Measurements from ENCODE around the gene ZBTB47.

Gene ZBTB47

DNA sequence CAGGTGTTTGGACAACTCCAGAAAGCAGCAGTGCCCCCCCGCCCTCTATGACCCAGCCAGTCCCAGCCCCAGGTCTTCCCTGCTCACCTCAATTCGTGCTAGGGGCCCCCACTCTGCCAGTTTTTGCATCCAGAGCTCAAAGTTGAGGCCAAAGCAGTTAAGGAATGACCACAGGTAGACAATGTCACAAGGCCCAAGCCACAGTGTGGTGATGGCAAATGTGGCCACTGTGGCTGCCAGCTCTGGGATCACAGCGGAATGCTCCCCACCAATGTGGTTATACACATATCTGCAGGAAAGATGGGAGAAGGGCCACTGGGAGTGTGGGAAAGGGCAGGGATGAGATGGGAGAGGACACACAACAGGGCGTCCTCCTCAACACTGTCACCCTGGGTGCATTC is 40.0 kb downstream of the ZBTB47 start:
- Histone ChIP-seq H3K79me2 (ENCODE audit: low read length) (no peaks in the 10 kb centered on the region), H3K36me3 (replicated peaks; ENCODE audit: low read depth, low read length) (no peaks in the 10 kb centered on the region)
- TF ChIP-seq CTCF (IDR thresholded peaks at IDR 0.05; ENCODE audit: low read depth, low read length) (no peak), EZH2phosphoT487 (IDR thresholded peaks at IDR 0.05; ENCODE audit: low read depth) (no peak)

GRCh38 chr3:42694366-42694765 is 40.9 kb downstream of the ZBTB47 start:
- no peak overlapping the region for H3K4me3 ChIP-seq (ENCODE audit: low read length)
- H3K27ac ChIP-seq (ENCODE audit: low read length) = no peak overlapping the region
- H3K79me2 ChIP-seq (ENCODE audit: low read length) = no peaks in the 10 kb centered on the region
- H2AFZ ChIP-seq (ENCODE audit: low read depth, low read length) = no peak overlapping the region
- no peaks in the 10 kb centered on the region for H3K36me3 ChIP-seq (replicated peaks; ENCODE audit: low read depth, low read length)
- no peak overlapping the region for H3K9ac ChIP-seq (ENCODE audit: low read length)
- peaks cover 30% of the 10 kb centered on the region for H3K27me3 ChIP-seq (ENCODE audit: low read depth, low read length)
- no peaks in the 10 kb centered on the region for H3K9me3 ChIP-seq (ENCODE audit: insufficient read depth, low read length)
- no peaks in the 10 kb centered on the region for H4K20me1 ChIP-seq (ENCODE audit: insufficient read depth, low read length)
- no peaks in the 10 kb centered on the region for H3K4me1 ChIP-seq (ENCODE audit: low read length)
- H3K4me2 ChIP-seq (ENCODE audit: low read length) = no peak overlapping the region
- TF ChIP-seq CTCF (IDR thresholded peaks at IDR 0.05; ENCODE audit: low read depth, low read length) (no peak), EZH2phosphoT487 (IDR thresholded peaks at IDR 0.05; ENCODE audit: low read depth) (no peak)

More for the DNA sequence above, 40.0 kb downstream of the ZBTB47 start:
- Histone ChIP-seq H3K4me3 (ENCODE audit: low read length) (no peak overlapping the region), H3K27me3 (ENCODE audit: low read depth, low read length) (peaks cover 30% of the 10 kb centered on the region), H3K4me2 (ENCODE audit: low read length) (no peak overlapping the region), H3K27ac (ENCODE audit: low read length) (no peak overlapping the region), H3K9ac (ENCODE audit: low read length) (no peak overlapping the region), H3K9me3 (ENCODE audit: insufficient read depth, low read length) (no peaks in the 10 kb centered on the region), H3K4me1 (ENCODE audit: low read length) (no peaks in the 10 kb centered on the region), H2AFZ (ENCODE audit: low read depth, low read length) (no peak overlapping the region), H4K20me1 (ENCODE audit: insufficient read depth, low read length) (no peaks in the 10 kb centered on the region)

- Histone ChIP-seq H3K27me3 (ENCODE audit: low read depth, low read length) (peaks cover 25% of the 10 kb centered on the region), H3K36me3 (replicated peaks; ENCODE audit: low read depth, low read length) (no peaks in the 10 kb centered on the region), H3K79me2 (ENCODE audit: low read length) (no peaks in the 10 kb centered on the region), H3K4me2 (ENCODE audit: low read length) (no peak overlapping the region), H2AFZ (ENCODE audit: low read depth, low read length) (no peak overlapping the region), H3K27ac (ENCODE audit: low read length) (no peak overlapping the region), H3K9me3 (ENCODE audit: insufficient read depth, low read length) (no peaks in the 10 kb centered on the region), H4K20me1 (ENCODE audit: insufficient read depth, low read length) (0 out of 2 replicates have a peak, but pooled peaks cover 2% of the 10 kb centered on the region), H3K4me1 (ENCODE audit: low read length) (no peaks in the 10 kb centered on the region), H3K4me3 (ENCODE audit: low read length) (no peak overlapping the region), H3K9ac (ENCODE audit: low read length) (no peak overlapping the region)
- TF ChIP-seq CTCF (IDR thresholded peaks at IDR 0.05; ENCODE audit: low read depth, low read length) (no peak), EZH2phosphoT487 (IDR thresholded peaks at IDR 0.05; ENCODE audit: low read depth) (no peak)
Measured at GRCh38 chr3:42696356-42697288, 43.1 kb downstream of the ZBTB47 start.

- H2AFZ ChIP-seq (ENCODE audit: low read depth, low read length) = no peak overlapping the region
- peaks cover 25% of the 10 kb centered on the region for H3K27me3 ChIP-seq (ENCODE audit: low read depth, low read length)
- no peak for TF ChIP-seq CTCF (IDR thresholded peaks at IDR 0.05; ENCODE audit: low read depth, low read length)
- no peak for TF ChIP-seq EZH2phosphoT487 (IDR thresholded peaks at IDR 0.05; ENCODE audit: low read depth)
- no peaks in the 10 kb centered on the region for H3K9me3 ChIP-seq (ENCODE audit: insufficient read depth, low read length)
- no peaks in the 10 kb centered on the region for H3K36me3 ChIP-seq (replicated peaks; ENCODE audit: low read depth, low read length)
- no peaks in the 10 kb centered on the region for H3K79me2 ChIP-seq (ENCODE audit: low read length)
- no peak overlapping the region for H3K9ac ChIP-seq (ENCODE audit: low read length)
- no peak overlapping the region for H3K4me2 ChIP-seq (ENCODE audit: low read length)
- H3K27ac ChIP-seq (ENCODE audit: low read length) = no peak overlapping the region
- H4K20me1 ChIP-seq (ENCODE audit: insufficient read depth, low read length) = 0 out of 2 replicates have a peak, but pooled peaks cover 6% of the 10 kb centered on the region
- no peak overlapping the region for H3K4me3 ChIP-seq (ENCODE audit: low read length)
- H3K4me1 ChIP-seq (ENCODE audit: low read length) = no peaks in the 10 kb centered on the region
Measured at GRCh38 chr3:42697289-42698051, 44.0 kb downstream of the ZBTB47 start.

All from OCI-LY3 (cell line).